Muscle layer of duodenum (tissue), 2 donors: ENCODE results near the gene FCGR3A.
"Not testable (repeated sequence)": the region's sequence is repeated elsewhere in the genome, so short reads cannot be mapped to it uniquely, and the experiment has no call there.

Source experiments
- H3K27ac ChIP-seq: one replicate; pipeline ENCODE4 v1.7.0; 2013; ENCODE audit warnings: mild to moderate bottlenecking, low read length
- H3K27me3 ChIP-seq: one replicate; pipeline ENCODE4 v1.7.0; 2013; ENCODE audit warnings: low read depth, mild to moderate bottlenecking, control low read depth, low read length
- H3K36me3 ChIP-seq, 2 donors: one replicate each; pipeline ENCODE4 v1.7.0; 2013; ENCODE audit warnings: low read length in 2 of 2, control low read depth in 1 of 2, mild to moderate bottlenecking in 1 of 2; ENCODE audit not compliant: insufficient read depth in 2 of 2, control insufficient read depth in 1 of 2
- H3K4me1 ChIP-seq, 2 donors: one replicate each; pipeline ENCODE4 v1.7.0; 2013; ENCODE audit warnings: low read length in 2 of 2, mild to moderate bottlenecking in 2 of 2, control low read depth in 1 of 2, moderate library complexity in 1 of 2; ENCODE audit not compliant: insufficient read depth in 2 of 2, control insufficient read depth in 1 of 2
- H3K4me3 ChIP-seq, 2 donors: one replicate each; pipeline ENCODE4 v1.7.0; 2013; ENCODE audit warnings: low read length in 2 of 2, low read depth in 1 of 2, mild to moderate bottlenecking in 1 of 2
- H3K9me3 ChIP-seq, 2 donors: one replicate each; pipeline ENCODE4 v1.7.0; 2013; ENCODE audit warnings: low read length in 2 of 2, control low read depth in 1 of 2, mild to moderate bottlenecking in 1 of 2; ENCODE audit not compliant: control insufficient read depth in 1 of 2
- donor health status: healthy.

FCGR3A gene

GRCh38 chr1:161554815-161555417 is 5.3 kb upstream of the FCGR3A start:
- H3K4me3 ChIP-seq, H3K9me3 ChIP-seq, H3K27ac ChIP-seq, H3K4me1 ChIP-seq, H3K27me3 ChIP-seq, H3K36me3 ChIP-seq: not testable (repeated sequence)

- not testable (repeated sequence) for H3K9me3 ChIP-seq, H3K27me3 ChIP-seq, H3K36me3 ChIP-seq, H3K4me3 ChIP-seq, H3K4me1 ChIP-seq, H3K27ac ChIP-seq
Observed at GRCh38 chr1:161554340-161554739, 4.7 kb upstream of the FCGR3A start.

- H3K4me1 ChIP-seq, H3K27ac ChIP-seq, H3K9me3 ChIP-seq, H3K36me3 ChIP-seq, H3K27me3 ChIP-seq, H3K4me3 ChIP-seq: not testable (repeated sequence)
Observed at GRCh38 chr1:161553631-161554030, 4.0 kb upstream of the FCGR3A start.

GRCh38 chr1:161550942-161551341 is 1.3 kb upstream of the FCGR3A start:
- not testable (repeated sequence) for H3K9me3 ChIP-seq, H3K27ac ChIP-seq, H3K36me3 ChIP-seq, H3K4me1 ChIP-seq, H3K4me3 ChIP-seq, H3K27me3 ChIP-seq

GRCh38 chr1:161548749-161549406 is 740 bp downstream of the FCGR3A start:
- H3K36me3 ChIP-seq, H3K4me1 ChIP-seq, H3K27me3 ChIP-seq, H3K4me3 ChIP-seq, H3K27ac ChIP-seq, H3K9me3 ChIP-seq: not testable (repeated sequence)

- not testable (repeated sequence) for H3K9me3 ChIP-seq, H3K36me3 ChIP-seq, H3K4me3 ChIP-seq, H3K27me3 ChIP-seq, H3K4me1 ChIP-seq, H3K27ac ChIP-seq
Observed at GRCh38 chr1:161547995-161548741, 1.4 kb downstream of the FCGR3A start.

GRCh38 chr1:161545005-161545731 is 4.5 kb downstream of the FCGR3A start:
- H3K27ac ChIP-seq, H3K27me3 ChIP-seq, H3K4me3 ChIP-seq, H3K36me3 ChIP-seq, H3K9me3 ChIP-seq, H3K4me1 ChIP-seq: not testable (repeated sequence)

- H3K36me3 ChIP-seq, H3K27me3 ChIP-seq, H3K4me3 ChIP-seq, H3K9me3 ChIP-seq, H3K4me1 ChIP-seq, H3K27ac ChIP-seq: not testable (repeated sequence)
Observed at GRCh38 chr1:161543125-161543524, 6.5 kb downstream of the FCGR3A start.

- not testable (repeated sequence) for H3K9me3 ChIP-seq, H3K27me3 ChIP-seq, H3K36me3 ChIP-seq, H3K4me3 ChIP-seq, H3K27ac ChIP-seq, H3K4me1 ChIP-seq
Observed at GRCh38 chr1:161542091-161542559, 7.5 kb downstream of the FCGR3A start.

GRCh38 chr1:161540570-161540960 is 9.1 kb downstream of the FCGR3A start:
- H3K36me3 ChIP-seq, H3K4me1 ChIP-seq, H3K27ac ChIP-seq, H3K27me3 ChIP-seq, H3K9me3 ChIP-seq: not testable (repeated sequence)
- H3K4me3 ChIP-seq: peak overlapping the region in 1 of 2 donors; percentile 64

- not testable (repeated sequence) for H3K9me3 ChIP-seq, H3K27ac ChIP-seq, H3K36me3 ChIP-seq, H3K27me3 ChIP-seq, H3K4me1 ChIP-seq
- peak overlapping the region; percentile 57 to 64 for H3K4me3 ChIP-seq
Observed at GRCh38 chr1:161539731-161540569, 9.7 kb downstream of the FCGR3A start.
